Testis (tissue), 2 donors: ENCODE measurements around the gene TMEM242.

Source experiments
- CTCF ChIP-seq, 3 experiments: fragments of 450-650 bp in 2 of 3; fragments of 200-600 bp in 1 of 3; sonication (generic) in 1 of 3; IDR thresholded peaks; one replicate each; pipeline ENCODE4 v1.5.1; 2016 to 2019; ENCODE audit warnings: antibody characterized with exemption in 3 of 3, mild to moderate bottlenecking in 2 of 3, moderate library complexity in 1 of 3
- POLR2A ChIP-seq: fragments of 450-650 bp; IDR thresholded peaks from one replicate; pipeline ENCODE4 v1.6.1; 2017; ENCODE audit warnings: antibody characterized with exemption, mild to moderate bottlenecking, moderate library complexity

DNA sequence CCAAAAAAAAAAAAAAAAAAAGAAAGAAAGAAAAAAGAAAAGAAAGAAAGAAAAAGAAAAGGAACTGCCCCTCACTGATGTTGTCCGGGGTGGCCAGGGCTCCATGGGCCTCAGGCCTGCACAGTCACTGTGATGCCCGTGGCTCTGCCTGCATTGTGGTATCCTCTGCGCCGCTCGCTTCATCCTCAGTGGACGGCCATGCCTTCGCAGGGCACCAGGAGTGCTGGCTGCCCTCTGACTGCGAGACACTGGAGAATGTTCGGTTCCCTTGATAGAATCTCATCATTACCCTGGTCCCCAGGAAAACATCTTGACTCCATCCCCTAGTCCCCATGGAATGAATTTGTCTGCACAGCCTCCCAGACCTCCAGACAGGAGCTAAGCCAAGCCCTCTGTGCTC, 61.7 kb downstream of the TMEM242 start:
- no peak for TF ChIP-seq CTCF (IDR thresholded peaks at IDR 0.05)
- TF ChIP-seq POLR2A: no peak
